T follicular helper cell (primary cell): Measurements from ENCODE around the gene DUSP8.

Experiments used
- DNase-seq: peaks from one replicate; pipeline ENCODE4 v3.0.0-alpha.2; 2020; ENCODE audit warnings: low read depth

DUSP8 gene

DNA sequence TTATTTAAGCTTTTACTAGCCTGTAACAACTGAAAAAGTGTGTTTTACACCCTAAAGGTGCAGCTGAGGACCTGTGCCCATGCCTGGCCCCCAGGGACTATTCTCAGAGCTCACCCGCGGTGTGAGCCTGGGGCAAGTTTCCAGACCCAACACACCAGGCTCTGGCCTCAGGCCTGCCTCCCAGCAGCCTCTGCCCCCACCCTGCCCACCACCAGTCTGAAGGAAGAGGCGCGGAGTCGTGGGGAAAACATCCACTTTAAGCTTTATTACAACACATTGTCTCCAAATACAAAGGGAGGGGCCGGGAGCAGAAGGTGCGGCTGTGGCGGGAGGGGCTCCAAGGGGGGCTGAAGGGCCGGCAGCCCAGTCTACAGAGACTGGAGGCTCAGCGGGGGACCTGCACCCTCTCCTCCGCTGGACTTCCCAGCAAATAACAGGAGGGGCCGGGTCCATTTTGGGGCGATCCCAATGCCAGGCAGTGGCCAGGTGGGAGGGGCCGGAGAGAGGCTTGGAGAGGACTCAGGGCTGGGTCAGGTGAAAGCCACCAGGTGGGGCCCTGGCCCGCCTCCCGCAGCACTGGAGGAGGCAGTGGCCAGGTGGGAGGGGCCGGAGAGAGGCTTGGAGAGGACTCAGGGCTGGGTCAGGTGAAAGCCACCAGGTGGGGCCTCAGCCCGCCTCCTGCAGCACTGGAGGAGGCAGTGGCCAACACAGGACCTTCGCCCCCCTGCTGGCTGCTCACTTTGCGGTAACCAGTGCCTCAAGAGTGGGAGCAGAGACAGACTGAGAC is 18.1 kb downstream of the DUSP8 start:
- DNase-seq: no peak

DNA sequence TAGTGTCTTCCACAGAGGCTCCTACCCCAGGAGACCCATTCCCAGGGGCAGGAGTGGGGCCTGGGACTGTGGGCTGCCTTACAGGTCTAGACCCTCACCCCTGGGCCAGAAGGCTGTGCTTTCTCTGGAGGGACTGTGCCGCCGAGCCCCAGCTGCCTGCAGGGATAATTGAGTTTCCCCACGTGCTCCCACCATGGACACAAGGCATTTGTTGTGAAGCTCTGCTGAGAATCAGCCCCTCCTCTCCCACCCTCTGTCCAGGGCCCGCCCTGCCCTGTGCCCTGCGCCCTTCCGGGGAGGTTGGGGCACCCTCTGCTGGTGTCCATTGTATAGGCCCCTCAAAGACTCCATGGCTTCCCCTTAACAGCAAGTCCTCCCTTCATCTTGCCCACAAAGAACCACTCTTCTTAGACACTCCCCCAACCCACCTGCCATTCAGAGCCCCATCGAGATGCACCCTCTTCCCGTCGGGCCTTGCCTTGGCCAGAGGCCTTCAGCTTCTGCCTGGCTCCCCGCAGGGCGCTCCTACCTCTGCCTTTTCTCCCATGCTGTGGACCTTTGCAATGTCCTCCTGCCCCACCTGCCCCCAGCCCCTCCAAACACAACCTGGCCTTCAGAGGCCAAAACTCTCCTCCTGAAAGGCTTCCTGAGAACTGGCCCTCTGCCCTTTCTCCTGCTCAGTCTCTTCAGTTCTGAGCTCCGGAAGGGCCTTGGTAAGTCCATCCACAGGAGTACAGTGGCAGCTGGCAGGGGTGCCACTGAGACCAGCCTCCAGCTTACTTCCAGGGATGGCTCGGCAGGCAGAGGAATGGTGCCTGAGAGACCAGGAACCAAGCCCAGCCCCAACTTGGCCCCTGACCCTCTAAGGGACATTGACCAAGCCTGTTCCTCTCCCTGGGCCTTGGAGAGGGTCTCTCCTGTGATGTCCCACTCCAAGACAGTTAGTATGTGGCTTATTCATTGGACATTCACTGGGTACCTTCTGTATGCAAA is 22.4 kb downstream of the DUSP8 start:
- no peak for DNase-seq

DNA sequence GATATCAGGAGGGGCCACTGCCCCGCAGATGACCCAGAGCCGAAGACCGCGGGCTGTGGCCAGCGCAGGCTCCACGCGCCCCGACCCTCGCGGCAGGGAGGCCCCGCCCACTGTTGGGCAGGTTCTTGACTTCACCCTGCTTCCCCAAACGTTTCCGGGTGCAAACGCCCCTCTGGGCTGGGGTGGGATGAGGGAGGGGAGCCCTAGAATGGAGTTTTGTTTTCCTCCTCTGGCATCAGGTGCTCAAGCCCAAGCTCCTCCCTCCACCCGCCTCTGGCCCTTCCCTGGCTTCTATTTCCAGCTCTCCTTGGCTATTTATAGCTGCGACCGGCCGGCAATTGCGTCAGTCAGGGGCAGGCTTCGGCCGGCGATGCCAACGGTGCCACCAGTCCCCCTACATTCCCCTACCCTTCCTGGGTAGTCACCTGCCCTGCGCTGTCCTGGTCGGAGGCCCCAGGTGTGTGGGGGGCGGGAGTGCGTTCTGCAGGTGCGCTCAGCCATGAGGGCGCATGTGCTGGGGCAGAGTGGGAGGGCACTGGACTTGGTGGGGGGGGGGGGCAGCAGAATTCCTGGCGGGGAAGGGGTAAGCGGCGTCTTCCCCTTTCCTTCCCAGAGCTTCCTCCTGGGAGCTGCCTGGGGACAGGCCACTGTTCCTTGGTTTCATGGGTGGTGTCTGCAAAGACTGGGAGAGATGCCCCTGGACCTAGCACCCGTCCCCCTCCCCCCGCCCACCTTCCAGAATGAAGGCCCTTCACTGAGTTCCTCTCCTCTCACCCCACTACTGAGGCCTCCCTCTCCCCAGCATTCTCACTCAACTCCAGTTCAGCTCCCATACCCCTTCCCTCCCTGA is 23.6 kb downstream of the DUSP8 start:
- DNase-seq: no peak

DNA sequence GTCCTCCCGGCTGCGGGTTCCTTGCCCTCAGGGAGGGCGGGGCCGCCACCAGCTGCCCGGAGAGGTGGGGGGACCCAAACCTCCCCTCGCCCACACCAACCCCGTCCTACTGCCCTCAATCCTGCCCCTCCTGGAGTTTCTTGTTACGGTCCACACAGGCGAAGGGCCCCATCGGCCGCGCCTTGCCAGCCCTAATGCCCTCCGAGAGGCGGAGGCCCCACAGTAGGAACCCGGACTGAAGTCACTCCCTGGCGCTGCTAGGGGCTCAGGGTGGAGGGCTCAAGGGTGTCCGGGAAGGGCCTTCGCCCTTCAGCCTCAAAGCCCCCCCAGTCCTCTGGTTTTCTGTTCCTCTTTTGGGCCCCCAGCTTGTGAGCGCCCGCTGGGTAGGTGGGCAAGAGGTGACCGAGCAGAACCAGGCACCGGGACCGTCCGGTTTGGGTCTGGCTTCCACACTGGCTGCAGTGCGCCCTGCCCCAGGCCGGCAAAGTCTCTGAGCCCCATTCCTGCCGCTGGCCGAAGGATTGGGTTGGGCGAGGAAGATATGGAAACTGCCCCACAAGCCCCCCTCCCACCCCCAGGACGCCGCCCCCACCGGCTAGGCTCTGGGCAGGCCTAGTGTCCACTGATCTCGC is 24.5 kb downstream of the DUSP8 start:
- DNase-seq: no peak

DNA sequence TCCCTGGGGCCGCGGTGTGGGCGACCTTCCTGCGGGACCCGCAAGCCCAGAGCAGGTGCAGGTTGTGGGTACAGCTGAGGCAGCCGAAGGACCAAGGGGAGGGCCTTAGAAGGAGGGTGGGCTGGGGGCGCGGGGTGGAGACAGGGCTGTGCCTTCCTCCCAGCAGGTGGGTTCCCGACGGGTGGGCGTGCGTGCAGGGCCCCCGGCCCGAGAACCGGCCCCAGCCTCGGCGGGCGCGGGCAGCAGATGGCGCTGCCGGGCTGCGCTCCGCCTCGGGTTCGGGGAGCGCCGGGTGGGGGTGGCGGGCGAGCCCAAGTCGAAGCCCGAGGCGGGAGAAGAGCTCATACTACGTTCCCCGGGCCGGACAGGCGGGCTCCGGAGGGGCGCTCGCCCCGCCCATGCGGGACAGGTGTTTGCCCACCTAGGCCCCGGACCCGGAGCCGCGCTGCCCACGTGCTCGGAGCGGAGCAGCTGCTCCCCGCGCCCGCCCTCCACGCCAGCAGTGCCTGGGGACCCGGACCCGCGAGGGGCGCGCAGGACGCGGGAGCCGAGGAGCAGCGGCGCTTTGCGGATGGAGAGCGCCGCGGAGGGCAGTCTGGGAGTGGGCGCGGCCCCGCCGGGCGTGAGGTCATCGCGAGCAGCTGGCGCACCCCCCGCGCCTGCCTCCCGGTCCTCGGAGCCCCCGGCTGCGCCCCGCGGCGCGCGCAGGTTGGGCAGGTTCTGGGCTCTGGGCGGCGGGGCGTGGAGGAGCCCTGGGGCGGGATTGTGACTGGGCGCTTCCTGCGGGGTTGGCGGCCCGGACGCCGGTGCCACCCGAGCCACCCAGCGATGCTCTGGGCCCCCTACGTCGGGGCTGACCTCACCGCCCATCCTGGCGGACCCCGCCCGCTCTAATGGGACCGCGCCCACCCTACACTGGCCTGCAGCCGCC is 25.3 kb downstream of the DUSP8 start:
- no peak for DNase-seq

DNA sequence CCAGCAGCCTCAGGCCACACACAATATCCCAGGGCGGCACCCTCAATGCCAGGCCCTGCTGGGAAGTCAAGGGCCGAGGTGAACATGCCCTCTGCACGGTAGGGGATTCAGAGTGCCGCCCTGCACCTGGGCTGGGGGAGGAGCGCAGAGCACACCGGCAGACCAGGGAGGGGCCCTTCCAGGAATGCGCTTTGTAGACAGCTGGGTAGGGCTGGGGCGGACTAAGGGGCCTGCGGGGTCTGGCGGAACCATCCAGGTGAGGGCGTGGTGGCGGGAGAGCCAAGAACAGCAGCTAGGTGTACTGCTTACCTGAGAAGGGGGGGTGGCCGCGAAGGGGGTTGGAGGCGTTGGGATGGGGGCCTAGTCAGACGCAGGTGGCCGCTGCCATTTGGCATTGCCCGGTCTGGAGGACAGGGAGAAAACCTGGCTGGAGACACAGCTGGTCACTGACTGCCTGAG is 26.0 kb downstream of the DUSP8 start:
- DNase-seq: no peak

DNA sequence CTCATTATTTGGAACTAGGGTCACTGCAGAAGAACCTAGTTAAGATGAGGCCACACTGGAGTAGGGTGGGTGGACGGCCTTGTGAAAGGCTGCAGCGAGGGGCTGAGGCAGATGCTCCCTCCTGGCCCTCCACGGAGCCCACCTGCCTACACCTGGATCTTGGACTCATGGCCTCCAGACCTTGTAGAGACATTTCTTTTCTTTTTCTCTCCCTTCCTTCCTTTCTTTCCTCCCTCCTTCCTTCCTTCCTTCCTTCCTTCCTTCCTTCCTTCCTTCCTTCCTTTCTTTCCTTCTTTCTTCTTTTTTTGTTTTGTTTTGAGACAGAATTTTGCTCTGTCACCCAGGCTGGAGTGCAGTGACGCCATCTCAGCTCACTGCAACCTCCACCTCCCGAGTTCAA is 26.6 kb downstream of the DUSP8 start:
- no peak for DNase-seq

DNA sequence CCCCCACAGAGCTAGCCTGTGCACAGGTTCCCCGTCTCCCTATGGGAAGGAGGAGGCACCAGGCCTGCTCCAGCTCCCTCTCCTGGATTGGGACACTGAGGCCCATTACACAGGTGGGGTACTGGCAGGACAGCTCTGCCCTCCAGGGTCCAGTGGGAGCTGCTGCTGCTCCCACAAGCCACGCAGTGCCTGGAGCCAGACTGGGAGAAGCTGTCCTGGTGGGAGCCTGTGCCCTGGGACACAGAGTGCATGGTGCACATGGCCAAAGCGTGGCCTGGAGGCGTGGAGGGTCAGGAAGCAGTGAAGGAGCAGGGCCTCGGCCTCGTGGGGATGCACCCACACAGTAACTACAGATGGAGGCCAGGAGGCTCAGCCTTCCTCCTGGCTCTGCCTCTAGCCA is 27.5 kb downstream of the DUSP8 start:
- no peak for DNase-seq

DNA sequence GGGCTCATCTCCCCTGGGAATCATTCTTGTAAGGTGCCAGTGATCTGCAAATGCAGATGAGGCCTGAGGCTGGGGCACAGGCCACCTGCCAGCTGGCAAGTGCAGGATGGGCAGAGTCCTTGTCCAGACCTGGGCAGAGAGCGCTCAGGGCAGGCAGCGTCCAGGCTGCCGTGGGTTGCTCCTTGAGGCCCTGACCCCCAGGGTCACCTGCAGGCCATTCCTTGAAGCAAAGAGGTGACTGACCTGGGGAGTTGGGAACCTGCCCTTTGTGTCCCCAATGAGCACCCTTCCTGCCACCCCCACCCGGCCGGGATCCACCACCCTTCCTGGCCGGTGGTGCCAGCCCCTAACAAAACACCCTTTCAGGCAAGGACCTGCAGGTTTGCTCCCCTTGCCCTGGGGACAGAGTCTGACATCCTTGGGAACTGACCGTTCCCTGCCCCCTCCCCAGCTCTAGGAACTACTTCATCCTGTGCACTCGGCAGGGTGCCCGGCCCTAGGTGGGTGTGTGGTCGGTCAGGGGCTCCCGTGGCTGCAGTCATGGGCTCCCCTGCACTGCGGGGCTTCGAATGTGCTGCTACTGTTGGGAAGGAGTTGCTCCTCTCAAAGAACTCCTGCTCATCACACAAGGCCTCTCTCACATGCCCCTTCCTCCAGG is 28.3 kb downstream of the DUSP8 start:
- no peak for DNase-seq

DNA sequence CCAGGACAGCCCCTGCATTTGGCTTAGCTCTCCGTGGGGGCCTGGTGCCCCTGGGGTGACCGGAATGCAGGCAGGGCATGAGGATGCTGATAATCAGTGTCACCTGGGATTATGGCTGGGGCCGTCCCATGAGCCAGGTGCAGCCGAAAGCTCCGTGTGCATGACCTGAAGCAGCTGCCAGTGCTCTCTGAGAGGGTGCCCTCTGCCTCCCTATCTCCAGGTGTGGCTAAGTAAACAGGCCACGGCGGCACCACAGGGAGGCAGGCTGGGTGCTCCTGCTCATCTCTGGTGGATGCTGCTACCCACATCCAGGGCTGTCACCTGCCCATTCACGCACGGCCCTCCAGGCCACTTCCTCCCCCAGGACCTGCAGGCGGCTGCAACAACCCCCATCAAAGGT is 29.8 kb downstream of the DUSP8 start:
- DNase-seq: no peak

DNA sequence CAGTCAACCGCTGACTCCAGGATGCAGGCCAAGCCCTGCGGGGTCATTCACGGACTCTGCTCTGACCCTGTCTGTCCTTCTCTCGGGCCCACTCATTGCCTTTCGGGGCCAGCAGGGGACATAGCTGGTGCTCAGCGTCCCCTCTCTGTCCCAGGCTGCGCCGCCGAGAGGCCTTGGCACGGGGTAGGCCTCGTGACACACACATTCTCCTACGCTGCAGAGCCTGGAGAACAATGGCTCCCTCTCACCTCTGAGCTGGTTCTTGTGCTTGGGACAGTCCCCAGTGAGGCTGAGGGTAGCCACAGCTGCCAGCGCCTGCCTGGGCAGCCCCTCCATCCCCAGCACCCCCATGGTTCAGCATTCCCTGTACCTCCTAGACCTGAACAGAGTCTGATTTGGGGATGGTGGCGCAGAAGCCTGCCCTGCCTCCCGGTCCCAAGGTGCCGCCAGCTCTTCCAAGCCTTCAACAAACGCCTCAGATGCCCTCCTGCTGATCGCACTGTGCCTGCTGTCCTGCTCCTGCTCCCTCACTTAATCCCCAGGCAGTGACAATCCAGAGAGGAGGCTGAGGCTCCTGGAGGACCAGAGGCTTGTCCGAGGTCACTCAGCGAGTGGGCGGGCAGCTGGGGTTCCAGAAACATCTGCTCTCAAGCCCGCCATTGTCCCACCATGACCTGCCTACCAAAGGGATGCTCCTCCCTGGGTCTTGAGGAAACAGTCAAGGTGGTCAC is 30.4 kb downstream of the DUSP8 start:
- no peak for DNase-seq

DNA sequence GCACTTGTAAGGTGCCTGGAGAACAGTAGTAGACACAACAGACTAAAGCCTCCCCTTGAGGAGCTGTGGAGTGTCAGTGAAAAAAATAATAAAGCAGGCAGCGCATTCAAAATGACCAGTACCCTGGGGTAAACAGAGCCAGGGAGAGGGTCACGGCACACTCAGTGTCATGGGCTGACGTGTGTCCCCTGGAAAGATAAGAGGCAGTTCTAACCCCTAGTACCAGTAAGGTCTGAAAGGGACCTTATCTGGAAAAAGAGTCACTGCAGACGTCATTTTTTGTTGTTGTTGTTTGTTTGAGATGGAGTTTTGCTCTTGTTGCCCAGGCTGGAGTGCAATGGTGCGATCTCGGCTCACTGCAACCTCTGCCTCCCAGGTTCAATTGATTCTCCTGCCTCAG is 32.0 kb downstream of the DUSP8 start:
- DNase-seq: no peak

DNA sequence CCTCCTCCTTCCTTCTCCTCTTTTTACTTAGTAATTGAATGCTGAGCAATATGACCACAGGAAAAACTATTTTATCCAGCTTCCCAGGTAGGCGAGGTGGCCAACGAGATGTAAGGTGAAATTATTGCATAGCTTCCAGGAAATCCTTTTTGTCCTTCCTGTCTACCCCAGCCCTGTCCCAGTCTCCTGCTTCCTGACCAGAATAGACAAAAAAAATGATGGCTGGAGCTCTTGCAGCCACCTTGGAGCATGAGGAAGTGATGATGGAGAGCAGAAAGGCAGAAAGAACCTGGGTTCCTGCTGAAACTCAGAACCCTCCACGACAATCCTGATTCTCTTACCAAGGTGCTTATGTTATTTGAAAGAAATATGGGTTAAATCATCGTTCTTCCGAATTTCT is 33.9 kb downstream of the DUSP8 start:
- DNase-seq: no peak

DNA sequence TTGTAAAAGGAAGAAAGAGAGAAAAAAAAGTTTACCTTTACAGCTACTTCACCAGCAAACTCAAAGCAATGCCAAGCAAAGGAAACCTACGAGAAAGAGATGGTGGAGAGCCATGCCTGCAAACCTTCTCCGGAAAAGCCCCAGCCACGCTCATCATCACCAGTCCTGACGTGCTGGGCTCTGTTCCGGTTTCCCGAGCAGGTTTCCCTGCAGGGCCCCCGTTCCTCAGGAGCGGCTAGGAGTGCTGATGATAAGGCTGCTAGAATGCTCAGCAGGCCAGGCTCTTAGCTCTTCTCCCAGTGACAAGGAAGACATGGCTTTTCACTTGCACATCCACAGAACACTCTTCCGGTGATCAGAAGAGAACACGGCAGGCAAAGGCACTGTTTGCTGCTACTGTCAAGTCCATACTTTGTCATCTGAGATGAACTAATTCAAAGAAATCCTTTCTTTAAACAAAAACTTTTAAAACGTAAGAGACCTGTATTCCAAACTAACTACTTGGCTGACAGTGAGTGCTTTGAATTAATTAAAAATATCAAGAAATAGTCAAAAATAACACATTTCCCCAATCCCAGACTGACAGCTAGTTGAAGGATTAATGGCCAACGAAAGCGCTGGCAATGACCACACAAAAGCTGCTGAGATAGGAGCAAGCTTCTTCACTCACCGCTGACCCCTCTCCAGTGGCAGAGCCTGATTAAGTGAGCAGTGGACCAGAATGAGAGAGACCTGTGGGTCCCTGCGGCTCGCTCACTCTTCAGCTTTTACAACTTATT is 35.8 kb downstream of the DUSP8 start:
- DNase-seq: no peak

DNA sequence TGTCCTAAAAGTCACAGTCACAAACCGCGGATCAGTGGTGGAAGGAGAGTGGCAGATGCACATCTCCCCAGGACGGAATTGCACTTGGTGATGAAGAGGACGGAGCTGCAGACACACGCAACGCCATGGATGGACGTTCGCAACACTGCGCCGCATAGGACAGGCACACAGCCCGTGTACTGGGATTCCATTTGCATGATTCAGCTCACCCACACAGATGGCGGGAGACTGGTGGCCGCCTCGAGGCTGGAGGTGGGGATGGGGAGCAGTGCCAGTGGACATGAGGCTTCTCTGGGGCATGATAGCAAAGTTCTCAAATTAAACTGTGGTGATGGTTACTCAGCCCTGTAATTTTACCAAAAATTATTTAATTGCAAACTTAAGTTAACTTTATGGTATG is 37.4 kb downstream of the DUSP8 start:
- DNase-seq: no peak

DNA sequence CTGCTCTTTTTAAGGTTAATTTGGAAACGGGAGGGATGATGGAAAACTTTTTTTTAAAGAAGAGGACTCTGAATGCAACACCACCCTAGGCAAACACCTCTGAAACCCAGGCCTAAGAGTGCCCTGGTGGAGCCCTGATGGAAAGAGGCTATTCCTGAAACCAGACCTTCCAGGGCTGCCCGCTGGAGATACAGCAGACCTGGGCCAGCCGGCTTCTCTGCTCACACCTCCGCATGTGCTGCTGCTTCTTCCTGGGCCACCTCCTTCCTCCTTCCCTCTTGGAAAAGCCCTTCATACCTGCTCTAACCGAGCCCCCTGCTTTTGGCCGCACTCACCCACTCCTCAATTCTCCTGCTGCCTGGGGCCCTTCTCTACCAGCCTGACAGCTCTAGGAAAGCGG is 37.9 kb downstream of the DUSP8 start:
- no peak for DNase-seq

DNA sequence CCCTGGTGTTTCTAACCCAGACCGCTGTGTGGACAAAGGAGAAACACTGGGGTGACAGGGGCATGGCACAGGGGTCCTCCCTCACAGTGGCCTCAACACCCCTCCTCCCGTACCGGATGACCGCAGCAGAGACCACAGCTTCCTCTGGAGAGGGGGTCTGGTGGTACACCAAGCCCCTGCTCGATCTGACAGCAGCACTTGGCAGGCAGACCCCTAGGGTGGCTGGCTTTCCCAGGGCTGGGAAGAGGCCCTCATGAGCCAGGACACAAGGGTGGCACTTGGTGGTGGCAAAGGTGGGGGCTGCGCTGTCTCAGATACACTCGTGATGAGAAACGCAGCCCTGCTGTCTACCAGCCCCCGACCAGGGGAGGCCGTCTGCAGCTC is 38.7 kb downstream of the DUSP8 start:
- DNase-seq: no peak

DNA sequence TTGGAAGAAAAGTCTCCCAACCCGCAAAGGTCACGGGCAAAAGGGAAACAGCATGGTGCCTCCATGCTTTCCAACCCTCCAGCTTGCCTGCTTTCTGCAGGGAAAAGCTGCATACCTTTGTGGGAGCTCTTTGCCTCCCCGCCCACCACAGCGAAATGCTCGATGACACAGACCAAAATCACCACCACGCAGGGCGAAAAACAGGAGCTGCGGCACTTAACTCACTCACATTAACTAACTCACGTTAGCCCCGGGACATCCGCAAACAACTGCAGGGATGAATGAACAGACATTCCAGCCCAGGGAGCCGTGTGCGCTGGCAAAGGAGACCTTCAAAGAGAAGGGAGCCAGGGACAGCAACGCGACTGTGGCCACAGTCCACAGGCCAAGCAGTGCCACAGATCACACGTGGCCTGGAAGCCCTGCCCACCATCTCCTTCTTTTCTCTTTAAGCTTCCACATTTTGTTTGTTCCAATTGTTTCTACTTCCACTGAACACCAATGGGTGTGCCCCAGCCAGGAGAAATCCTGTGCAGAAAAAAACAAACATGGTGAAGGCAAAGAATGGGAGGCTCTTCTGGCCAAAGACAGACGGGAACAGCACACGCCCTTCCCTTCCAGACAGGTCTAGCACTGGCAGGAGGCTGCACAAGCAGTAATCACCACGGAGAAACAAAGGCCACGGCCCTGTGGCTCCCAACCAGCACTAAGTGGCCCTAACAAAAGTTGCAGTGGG is 39.3 kb downstream of the DUSP8 start:
- no peak for DNase-seq
